Tibial artery (tissue), 4 donors: ENCODE measurements around the gene PCTP.

ENCODE experiments used
- DNase-seq, 2 donors: peaks; one replicate each; pipeline ENCODE4 v3.0.0-alpha.2; 2019
- H3K27ac ChIP-seq, 2 donors: fragments of 200-600 bp; sonication (generic) in 1 of 2; 1 replicate in 1 of 2; 2 replicates in 1 of 2; pipeline ENCODE4 v1.5.1; 2018 to 2019; ENCODE audit warnings: mild to moderate bottlenecking in 1 of 2
- H3K27me3 ChIP-seq, 2 donors: fragments of 200-600 bp; sonication (generic) in 1 of 2; one replicate each; pipeline versions ENCODE4 v1.5.1 to v1.6.0; 2016 to 2019
- H3K36me3 ChIP-seq, 3 donors: fragments of 200-600 bp; sonication (generic) in 2 of 3; one replicate each; pipeline ENCODE4 v1.5.1; 2016 to 2019; ENCODE audit warnings: mild to moderate bottlenecking in 2 of 3
- H3K4me1 ChIP-seq, 4 donors: fragments of 200-600 bp; sonication (generic) in 2 of 4; 1 replicate in 3 of 4; 2 replicates in 1 of 4; pipeline ENCODE4 v1.5.1; 2016 to 2019
- H3K4me3 ChIP-seq, 2 donors: fragments of 200-600 bp; sonication (generic) in 1 of 2; 1 replicate in 1 of 2; 2 replicates in 1 of 2; pipeline ENCODE4 v1.5.1; 2018 to 2019; ENCODE audit warnings: mild to moderate bottlenecking in 2 of 2
- H3K9me3 ChIP-seq, 3 donors: fragments of 200-600 bp; sonication (generic) in 1 of 3; one replicate each; pipeline ENCODE4 v1.5.1; 2016 to 2019
- intact Hi-C: fragments of 100-400 bp; cut with DNase I; formaldehyde crosslinking; loops from one replicate; pipeline ENCODE4 v1.15.0; 2023; ENCODE audit warnings: low total_unique reads
- TF ChIP-seq, protein P1 (sequence below), 2 experiments: fragments of 200-600 bp in 1 of 2; fragments of 450-650 bp in 1 of 2; IDR thresholded peaks; one replicate each; pipeline ENCODE4 v1.5.1; 2017 to 2019; ENCODE audit warnings: antibody characterized with exemption in 2 of 2, mild to moderate bottlenecking in 1 of 2, moderate library complexity in 1 of 2

PCTP gene

DNA sequence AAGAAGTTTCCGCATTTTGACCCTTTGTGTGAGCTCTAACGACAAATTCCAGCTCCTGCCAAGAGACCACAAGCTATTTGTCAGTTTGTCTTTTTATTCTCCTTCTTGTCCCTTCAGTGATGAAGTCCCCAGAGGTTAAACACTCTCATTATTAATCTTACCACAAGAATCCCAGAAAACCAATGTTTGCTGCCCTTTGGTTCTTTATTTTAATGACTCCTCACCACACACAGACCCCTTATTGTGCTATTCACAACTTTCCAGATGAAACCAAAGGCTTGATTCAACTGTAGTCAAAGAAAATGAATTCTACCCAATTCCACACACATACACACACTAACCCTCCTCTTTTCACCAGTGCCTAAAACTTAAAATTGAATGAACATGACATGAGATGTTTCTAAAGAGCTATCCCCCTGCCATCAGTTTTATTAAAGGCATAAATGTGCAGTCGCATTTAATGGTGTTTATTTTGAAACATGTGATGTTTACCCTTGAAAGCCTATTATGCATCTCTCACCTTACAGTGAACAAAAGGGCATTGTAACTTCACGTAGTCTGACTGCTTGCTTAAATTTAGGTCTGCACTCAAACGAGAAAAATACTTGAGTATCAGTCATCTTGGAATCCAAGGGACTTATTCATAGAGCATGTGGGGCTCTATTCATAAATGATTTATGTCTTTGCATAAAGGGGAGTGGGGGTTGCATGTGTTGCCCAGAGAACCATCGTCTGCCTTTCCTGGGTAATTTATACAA, 44.1 kb downstream of the PCTP start:
- intact Hi-C loops: no loop called here
- no peak overlapping the region for H3K27ac ChIP-seq
- TF ChIP-seq, protein P1, sequence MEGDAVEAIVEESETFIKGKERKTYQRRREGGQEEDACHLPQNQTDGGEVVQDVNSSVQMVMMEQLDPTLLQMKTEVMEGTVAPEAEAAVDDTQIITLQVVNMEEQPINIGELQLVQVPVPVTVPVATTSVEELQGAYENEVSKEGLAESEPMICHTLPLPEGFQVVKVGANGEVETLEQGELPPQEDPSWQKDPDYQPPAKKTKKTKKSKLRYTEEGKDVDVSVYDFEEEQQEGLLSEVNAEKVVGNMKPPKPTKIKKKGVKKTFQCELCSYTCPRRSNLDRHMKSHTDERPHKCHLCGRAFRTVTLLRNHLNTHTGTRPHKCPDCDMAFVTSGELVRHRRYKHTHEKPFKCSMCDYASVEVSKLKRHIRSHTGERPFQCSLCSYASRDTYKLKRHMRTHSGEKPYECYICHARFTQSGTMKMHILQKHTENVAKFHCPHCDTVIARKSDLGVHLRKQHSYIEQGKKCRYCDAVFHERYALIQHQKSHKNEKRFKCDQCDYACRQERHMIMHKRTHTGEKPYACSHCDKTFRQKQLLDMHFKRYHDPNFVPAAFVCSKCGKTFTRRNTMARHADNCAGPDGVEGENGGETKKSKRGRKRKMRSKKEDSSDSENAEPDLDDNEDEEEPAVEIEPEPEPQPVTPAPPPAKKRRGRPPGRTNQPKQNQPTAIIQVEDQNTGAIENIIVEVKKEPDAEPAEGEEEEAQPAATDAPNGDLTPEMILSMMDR (IDR thresholded peaks at IDR 0.05): no peak
- H3K4me1 ChIP-seq: no peaks in the 10 kb centered on the region
- DNase-seq: no peak
- peaks cover 0 to 11% (median 3%) of the 10 kb centered on the region in 3 donors for H3K9me3 ChIP-seq
- no peaks in the 10 kb centered on the region for H3K27me3 ChIP-seq
- H3K4me3 ChIP-seq: no peak overlapping the region
- H3K36me3 ChIP-seq: no peaks in the 10 kb centered on the region

DNA sequence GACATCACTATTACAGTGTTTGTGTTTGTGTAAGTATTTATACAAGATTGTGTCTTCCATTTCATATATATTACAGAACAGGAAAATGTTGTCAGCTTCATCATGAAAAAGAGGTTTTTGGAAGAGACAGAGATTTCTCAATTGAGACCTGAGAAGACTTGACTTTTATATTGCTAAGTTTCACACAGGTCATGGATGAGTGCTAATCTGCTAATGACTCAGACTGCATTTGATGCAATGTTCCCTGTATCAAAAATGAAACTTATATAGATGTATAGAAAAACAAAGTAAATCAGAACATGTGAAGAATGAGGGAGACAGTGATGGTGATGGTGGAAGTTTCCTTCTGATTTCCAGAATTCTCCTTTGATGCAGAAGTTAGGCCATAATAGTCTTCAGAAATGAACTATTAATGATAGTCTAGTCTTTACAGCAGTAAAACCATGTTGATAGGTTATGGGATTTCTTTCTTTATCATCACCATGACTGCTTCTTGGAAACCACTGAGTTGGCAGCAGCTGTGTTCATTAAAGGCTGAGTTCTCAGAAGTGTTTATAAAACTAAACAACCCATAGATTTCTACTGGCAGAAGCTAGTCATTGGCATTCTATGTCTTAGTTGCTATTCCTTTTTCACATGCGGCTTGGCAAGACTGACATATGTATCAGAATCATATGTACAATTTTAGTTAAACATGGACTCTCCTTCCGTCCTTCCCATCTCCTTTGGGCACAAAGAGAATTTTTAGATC, 56.1 kb downstream of the PCTP start:
- no peaks in the 10 kb centered on the region for H3K36me3 ChIP-seq

DNA sequence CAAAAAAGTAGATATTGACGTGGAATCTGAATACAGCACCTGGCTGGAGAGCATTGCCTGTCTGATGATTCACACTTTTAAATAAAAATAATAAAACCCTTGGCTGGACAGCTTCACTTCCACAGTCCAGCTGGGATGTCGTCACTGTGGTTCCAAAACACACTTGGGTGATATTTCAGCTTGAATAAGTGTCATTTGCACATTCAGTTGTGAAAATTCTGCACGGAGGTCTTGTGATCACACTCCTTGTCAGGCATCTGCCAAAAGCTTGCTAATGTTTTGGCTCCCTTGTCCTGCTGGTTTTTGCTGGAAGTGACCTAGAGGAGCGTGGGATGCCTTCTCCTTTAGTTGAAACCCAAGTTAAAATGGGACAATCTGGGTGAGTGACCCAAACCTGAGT, 60.7 kb downstream of the PCTP start:
- Histone ChIP-seq H3K4me3 (no peak overlapping the region), H3K27me3 (no peaks in the 10 kb centered on the region), H3K9me3 (peaks cover 0 to 7% (median 0%) of the 10 kb centered on the region in 3 donors), H3K36me3 (no peaks in the 10 kb centered on the region), H3K4me1 (peaks cover 0 to 4% (median 0%) of the 10 kb centered on the region in 4 donors), H3K27ac (no peak overlapping the region)
- peak in 1 of 2 donors; percentile 36 for DNase-seq
- intact Hi-C loops: no loop called here
- TF ChIP-seq, protein P1 (IDR thresholded peaks at IDR 0.05): no peak

More for the DNA sequence above, 56.1 kb downstream of the PCTP start:
- intact Hi-C loops: no loop called here
- Histone ChIP-seq H3K4me1 (no peaks in the 10 kb centered on the region), H3K27me3 (no peaks in the 10 kb centered on the region), H3K4me3 (no peak overlapping the region), H3K9me3 (peaks cover 0 to 7% (median 0%) of the 10 kb centered on the region in 3 donors), H3K27ac (no peak overlapping the region)
- TF ChIP-seq, protein P1 (IDR thresholded peaks at IDR 0.05): no peak
- no peak for DNase-seq

- Histone ChIP-seq H3K4me1 (peaks cover 0 to 4% (median 0%) of the 10 kb centered on the region in 4 donors), H3K27ac (no peak overlapping the region), H3K27me3 (no peaks in the 10 kb centered on the region), H3K4me3 (no peak overlapping the region), H3K36me3 (no peaks in the 10 kb centered on the region), H3K9me3 (peaks cover 0 to 2% (median 0%) of the 10 kb centered on the region in 3 donors)
- DNase-seq: no peak
- TF ChIP-seq, protein P1 (IDR thresholded peaks at IDR 0.05): no peak
- intact Hi-C loops: no loop called here
These were observed 61.5 kb downstream of the PCTP start for GRCh38 chr17:55812323-55812722.

GRCh38 chr17:55813944-55814343, 63.1 kb downstream of the PCTP start:
- Histone ChIP-seq H3K4me1 (peaks cover 0 to 4% (median 0%) of the 10 kb centered on the region in 4 donors), H3K4me3 (no peak overlapping the region), H3K36me3 (no peaks in the 10 kb centered on the region), H3K27ac (no peak overlapping the region), H3K9me3 (no peaks in the 10 kb centered on the region), H3K27me3 (no peaks in the 10 kb centered on the region)
- intact Hi-C loops: no loop called here
- DNase-seq: no peak
- TF ChIP-seq, protein P1 (IDR thresholded peaks at IDR 0.05): no peak
